ENCODE results near the gene TMEM184B. TPM values are rescaled to one million over a fixed set of nuclear protein-coding genes. Genes with fewer than 3 reads are reported as not detected.
A peak's percentile ranks its signal among the peaks of the same experiment; 100 is the strongest.

Gene TMEM184B
- total and polyA plus RNA-seq, 4 donors, result 7.5 to 12.6 (median 9.9) TPM

DNA sequence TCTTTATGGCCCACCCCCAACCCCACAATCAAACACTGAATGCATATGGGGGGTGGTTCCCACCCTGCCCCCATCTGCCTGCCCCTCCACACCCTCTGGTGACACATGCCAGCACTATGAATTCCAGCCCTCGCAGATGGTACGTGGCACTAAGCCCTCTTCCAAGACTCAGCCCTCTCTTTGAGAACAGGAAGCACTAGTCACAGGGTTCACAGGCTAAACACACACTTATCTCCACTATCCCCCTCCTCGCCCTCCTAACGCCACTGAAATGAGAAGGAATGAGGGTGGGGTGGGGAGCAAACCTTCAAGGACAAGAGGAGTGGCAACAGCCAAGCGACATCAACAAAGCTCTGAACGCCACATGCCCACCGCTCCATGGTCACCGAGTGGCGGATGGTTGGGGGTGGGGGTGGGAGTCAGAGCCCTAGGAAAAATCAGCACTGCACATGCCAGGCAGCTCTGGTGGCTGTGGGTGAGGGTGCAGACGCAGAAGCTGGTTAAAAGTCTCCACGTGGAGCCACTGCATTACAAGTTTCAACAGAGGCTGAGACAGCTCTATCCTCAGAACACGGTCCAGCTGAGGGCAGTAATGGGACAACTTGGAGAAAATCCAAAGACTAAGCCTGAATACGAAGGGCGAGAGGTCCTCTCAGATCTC, 33.6 kb downstream of the TMEM184B start:
- Histone ChIP-seq H3K9ac (ENCODE audit: low read depth in 1 of 2, low read length in 2 of 2) (no peak overlapping the region), H3K27me3 (ENCODE audit: control insufficient read depth in 4 of 4, insufficient read depth in 4 of 4, low read length in 3 of 4) (no peaks in the 10 kb centered on the region), H3K9me3 (ENCODE audit: control insufficient read depth in 4 of 4, low read length in 3 of 4) (no peaks in the 10 kb centered on the region), H3K4me3 (ENCODE audit: low read depth in 1 of 3, low read length in 3 of 3) (no peak overlapping the region), H3K36me3 (ENCODE audit: control insufficient read depth in 4 of 4, insufficient read depth in 3 of 4, low read depth in 1 of 4, low read length in 3 of 4) (peaks cover 0 to 8% (median 2%) of the 10 kb centered on the region in 4 donors), H3K4me1 (ENCODE audit: control insufficient read depth in 4 of 4, insufficient read depth in 4 of 4, low read length in 3 of 4) (peaks cover 0 to 16% (median 7%) of the 10 kb centered on the region in 4 donors), H3K27ac (ENCODE audit: low read depth in 1 of 2, low read length in 2 of 2) (peak overlapping the region; percentile 39 to 59)
- WGBS, result 67% methylated on average over 14 of the region's 14 CpGs
- TF ChIP-seq RAD21 (IDR thresholded peaks at IDR 0.05) (peak; percentile 24 to 41), HNF4G (IDR thresholded peaks at IDR 0.05) (no peak), RXRA (IDR thresholded peaks at IDR 0.05) (no peak), NR2F2 (IDR thresholded peaks at IDR 0.05) (peak; percentile 21)
- no peak for DNase-seq (ENCODE audit: low spot score)

DNA sequence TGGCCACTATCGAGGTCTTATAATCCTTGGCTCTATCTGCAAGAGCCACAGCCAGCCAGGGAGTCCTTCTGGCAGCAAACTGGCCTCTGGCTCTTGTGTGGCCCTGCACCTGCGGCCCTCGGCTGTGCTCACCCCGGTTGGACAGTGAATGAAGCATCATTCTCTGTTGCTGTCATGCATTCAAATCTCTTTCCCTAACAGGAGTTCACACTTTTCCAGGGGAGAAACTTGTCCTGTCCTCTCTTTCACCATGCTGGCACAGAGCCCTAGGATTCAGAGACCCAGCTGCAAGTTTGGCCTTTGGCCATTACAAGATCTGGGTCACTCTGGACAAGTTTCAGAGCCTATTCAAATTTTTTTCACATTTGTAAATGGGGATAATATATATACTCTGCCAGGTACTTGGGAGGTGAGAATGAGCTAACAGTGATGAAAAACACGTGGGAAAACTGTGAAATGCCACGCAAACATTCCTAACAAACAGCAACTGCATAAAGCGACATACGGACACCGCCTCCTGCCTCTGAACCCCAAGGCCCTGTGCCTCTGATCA, 34.2 kb downstream of the TMEM184B start:
- Histone ChIP-seq H3K4me3 (ENCODE audit: low read depth in 1 of 3, low read length in 3 of 3) (no peak overlapping the region), H3K36me3 (ENCODE audit: control insufficient read depth in 4 of 4, insufficient read depth in 3 of 4, low read depth in 1 of 4, low read length in 3 of 4) (peaks cover 0 to 7% (median 0%) of the 10 kb centered on the region in 4 donors), H3K9me3 (ENCODE audit: control insufficient read depth in 4 of 4, low read length in 3 of 4) (no peaks in the 10 kb centered on the region), H3K9ac (ENCODE audit: low read depth in 1 of 2, low read length in 2 of 2) (no peak overlapping the region), H3K4me1 (ENCODE audit: control insufficient read depth in 4 of 4, insufficient read depth in 4 of 4, low read length in 3 of 4) (peaks cover 0 to 16% (median 8%) of the 10 kb centered on the region in 4 donors), H3K27ac (ENCODE audit: low read depth in 1 of 2, low read length in 2 of 2) (peak overlapping the region; percentile 39 to 59), H3K27me3 (ENCODE audit: control insufficient read depth in 4 of 4, insufficient read depth in 4 of 4, low read length in 3 of 4) (no peaks in the 10 kb centered on the region)
- 82% methylated on average over 9 of the region's 9 CpGs for WGBS
- TF ChIP-seq, protein P1, sequence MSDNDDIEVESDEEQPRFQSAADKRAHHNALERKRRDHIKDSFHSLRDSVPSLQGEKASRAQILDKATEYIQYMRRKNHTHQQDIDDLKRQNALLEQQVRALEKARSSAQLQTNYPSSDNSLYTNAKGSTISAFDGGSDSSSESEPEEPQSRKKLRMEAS (IDR thresholded peaks at IDR 0.05), result no peak
- TF ChIP-seq, protein P2, sequence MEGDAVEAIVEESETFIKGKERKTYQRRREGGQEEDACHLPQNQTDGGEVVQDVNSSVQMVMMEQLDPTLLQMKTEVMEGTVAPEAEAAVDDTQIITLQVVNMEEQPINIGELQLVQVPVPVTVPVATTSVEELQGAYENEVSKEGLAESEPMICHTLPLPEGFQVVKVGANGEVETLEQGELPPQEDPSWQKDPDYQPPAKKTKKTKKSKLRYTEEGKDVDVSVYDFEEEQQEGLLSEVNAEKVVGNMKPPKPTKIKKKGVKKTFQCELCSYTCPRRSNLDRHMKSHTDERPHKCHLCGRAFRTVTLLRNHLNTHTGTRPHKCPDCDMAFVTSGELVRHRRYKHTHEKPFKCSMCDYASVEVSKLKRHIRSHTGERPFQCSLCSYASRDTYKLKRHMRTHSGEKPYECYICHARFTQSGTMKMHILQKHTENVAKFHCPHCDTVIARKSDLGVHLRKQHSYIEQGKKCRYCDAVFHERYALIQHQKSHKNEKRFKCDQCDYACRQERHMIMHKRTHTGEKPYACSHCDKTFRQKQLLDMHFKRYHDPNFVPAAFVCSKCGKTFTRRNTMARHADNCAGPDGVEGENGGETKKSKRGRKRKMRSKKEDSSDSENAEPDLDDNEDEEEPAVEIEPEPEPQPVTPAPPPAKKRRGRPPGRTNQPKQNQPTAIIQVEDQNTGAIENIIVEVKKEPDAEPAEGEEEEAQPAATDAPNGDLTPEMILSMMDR (IDR thresholded peaks at IDR 0.05; ENCODE audit: low read depth, low read length, missing input control), result no peak
- TF ChIP-seq FOXA2 (IDR thresholded peaks at IDR 0.05) (no peak), EGR1 (IDR thresholded peaks at IDR 0.05; ENCODE audit: low read depth in 2 of 2) (no peak), SP1 (IDR thresholded peaks at IDR 0.05) (no peak), NR2F2 (IDR thresholded peaks at IDR 0.05) (no peak), RXRA (IDR thresholded peaks at IDR 0.05) (no peak), RAD21 (IDR thresholded peaks at IDR 0.05) (no peak)
- TF ChIP-seq, protein P3, sequence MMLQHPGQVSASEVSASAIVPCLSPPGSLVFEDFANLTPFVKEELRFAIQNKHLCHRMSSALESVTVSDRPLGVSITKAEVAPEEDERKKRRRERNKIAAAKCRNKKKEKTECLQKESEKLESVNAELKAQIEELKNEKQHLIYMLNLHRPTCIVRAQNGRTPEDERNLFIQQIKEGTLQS (IDR thresholded peaks at IDR 0.05), result no peak
- TF ChIP-seq, protein P4, sequence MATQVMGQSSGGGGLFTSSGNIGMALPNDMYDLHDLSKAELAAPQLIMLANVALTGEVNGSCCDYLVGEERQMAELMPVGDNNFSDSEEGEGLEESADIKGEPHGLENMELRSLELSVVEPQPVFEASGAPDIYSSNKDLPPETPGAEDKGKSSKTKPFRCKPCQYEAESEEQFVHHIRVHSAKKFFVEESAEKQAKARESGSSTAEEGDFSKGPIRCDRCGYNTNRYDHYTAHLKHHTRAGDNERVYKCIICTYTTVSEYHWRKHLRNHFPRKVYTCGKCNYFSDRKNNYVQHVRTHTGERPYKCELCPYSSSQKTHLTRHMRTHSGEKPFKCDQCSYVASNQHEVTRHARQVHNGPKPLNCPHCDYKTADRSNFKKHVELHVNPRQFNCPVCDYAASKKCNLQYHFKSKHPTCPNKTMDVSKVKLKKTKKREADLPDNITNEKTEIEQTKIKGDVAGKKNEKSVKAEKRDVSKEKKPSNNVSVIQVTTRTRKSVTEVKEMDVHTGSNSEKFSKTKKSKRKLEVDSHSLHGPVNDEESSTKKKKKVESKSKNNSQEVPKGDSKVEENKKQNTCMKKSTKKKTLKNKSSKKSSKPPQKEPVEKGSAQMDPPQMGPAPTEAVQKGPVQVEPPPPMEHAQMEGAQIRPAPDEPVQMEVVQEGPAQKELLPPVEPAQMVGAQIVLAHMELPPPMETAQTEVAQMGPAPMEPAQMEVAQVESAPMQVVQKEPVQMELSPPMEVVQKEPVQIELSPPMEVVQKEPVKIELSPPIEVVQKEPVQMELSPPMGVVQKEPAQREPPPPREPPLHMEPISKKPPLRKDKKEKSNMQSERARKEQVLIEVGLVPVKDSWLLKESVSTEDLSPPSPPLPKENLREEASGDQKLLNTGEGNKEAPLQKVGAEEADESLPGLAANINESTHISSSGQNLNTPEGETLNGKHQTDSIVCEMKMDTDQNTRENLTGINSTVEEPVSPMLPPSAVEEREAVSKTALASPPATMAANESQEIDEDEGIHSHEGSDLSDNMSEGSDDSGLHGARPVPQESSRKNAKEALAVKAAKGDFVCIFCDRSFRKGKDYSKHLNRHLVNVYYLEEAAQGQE (IDR thresholded peaks at IDR 0.05), result no peak
- no peak for DNase-seq (ENCODE audit: low spot score)

Measured in liver (tissue), 9 donors.